Activated naive CD8-positive, alpha-beta T cell treated with anti-CD3 and anti-CD28 coated beads, Interleukin-2, amount 50 U/mL, for 16 hours (primary cell): Measurements from ENCODE around the gene FAM118B.

Experiments used
- DNase-seq: peaks from one replicate; pipeline ENCODE4 v3.0.0-alpha.2; 2020; ENCODE audit warnings: low read depth, low spot score

Gene FAM118B

GRCh38 chr11:126186708-126187529, 24.7 kb upstream of the FAM118B start:
- no peak for DNase-seq

- no peak for DNase-seq
Observed at GRCh38 chr11:126188332-126189108, 23.1 kb upstream of the FAM118B start.

DNA sequence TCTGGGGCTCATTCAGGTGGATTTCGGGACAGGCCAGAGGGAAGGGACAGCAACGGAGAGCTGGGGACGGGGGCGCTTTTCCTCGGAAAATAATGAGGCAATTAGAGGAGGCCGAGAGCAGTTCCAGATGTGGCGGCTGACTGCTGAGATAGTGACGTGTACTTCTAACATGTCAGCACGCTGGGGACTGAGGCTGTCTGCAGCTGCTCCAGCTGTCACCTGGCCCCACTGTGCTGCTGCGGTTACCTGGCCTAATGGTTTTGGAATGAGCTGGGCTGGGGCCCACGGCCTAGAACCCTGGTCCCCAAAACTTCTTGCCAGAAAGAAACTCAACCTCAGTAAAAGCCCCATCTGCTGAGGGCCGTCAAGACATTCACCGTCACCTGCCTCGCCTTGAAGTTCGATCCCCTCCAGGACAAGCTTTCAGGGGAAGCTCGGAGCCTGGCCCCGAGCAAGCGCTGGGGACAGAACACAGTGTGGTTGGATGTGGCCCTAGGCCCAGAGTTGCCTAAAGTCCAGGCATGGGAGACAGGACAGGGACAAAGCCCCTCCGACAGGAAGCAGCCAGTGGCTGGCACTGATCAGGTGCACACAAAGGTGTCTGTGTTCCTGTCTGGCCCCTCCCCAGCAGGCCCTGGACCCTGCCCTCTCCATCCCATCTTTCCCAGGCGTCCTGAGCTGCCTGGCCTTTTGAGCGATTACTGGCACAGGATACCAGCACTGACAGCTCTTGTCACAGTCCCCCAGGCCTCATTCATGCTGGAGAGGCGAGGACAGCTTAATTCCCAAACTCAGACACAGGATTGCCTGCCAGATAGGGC, 22.3 kb upstream of the FAM118B start:
- no peak for DNase-seq

- DNase-seq, result no peak
Observed at GRCh38 chr11:126190792-126191191, 20.8 kb upstream of the FAM118B start.

- DNase-seq, result no peak
Observed at GRCh38 chr11:126191379-126192073, 20.1 kb upstream of the FAM118B start.

DNA sequence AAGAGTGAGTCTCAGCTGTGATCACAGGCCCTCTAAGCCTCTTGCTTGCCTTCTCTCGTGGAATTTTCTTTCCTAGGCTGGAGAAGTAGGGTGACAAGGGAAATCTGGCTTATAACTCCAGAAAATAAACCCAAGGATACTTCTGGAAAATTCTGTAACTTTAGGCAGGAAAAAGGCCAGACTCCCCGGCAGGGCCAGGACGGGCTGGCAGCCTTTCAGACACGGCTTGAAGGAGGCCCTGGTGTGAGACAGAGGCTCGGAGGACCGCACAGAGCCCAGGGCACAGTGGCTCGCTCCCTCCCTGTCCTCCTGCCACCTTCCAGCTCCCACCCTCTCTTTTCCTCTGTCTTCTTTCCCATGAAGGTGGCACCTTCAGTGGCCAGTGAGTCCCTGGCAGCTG, 19.2 kb upstream of the FAM118B start:
- no peak for DNase-seq

- no peak for DNase-seq
Observed at GRCh38 chr11:126193038-126193478, 18.5 kb upstream of the FAM118B start.

DNA sequence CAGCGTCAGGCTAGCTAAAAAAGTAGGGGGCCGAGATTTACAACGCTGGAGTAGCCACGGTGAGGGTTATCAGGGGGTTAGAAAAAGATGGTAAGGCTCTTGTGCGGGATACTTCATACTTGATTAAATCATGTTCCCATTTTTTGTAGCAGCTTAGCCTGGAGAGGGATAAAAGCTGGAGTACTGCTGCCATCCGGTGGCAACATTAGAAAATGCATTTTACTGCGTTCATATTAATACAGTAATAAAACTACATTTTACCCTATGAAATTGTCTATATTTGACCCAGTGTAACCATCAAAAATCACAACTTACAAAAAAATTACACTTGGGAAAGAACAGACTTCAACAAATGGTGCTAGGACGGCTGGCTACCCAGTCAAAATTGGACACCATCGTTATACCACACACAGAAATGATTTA, 17.4 kb upstream of the FAM118B start:
- no peak for DNase-seq

GRCh38 chr11:126195119-126195518, 16.5 kb upstream of the FAM118B start:
- DNase-seq, result no peak

- no peak for DNase-seq
Observed at GRCh38 chr11:126197277-126197939, 14.2 kb upstream of the FAM118B start.

DNA sequence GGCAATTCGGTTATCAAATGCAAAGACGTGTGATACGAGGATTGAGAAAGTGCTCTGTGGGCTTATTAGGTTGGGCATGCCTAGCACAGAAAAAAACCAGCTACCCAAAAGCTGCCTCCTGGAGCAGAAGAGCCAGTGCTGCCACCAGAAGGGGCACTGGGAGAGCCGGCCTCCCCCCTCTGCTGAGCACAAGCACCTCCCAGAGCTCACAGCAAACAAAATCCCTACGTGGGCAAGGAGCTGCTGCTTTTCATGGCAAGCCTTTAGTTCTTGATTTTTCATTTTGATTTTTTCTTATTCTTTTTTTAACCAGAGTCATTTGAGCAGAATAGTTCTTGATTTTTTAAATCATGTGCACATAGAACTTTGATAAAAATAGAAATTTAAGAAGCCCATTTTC, 12.9 kb upstream of the FAM118B start:
- no peak for DNase-seq

DNA sequence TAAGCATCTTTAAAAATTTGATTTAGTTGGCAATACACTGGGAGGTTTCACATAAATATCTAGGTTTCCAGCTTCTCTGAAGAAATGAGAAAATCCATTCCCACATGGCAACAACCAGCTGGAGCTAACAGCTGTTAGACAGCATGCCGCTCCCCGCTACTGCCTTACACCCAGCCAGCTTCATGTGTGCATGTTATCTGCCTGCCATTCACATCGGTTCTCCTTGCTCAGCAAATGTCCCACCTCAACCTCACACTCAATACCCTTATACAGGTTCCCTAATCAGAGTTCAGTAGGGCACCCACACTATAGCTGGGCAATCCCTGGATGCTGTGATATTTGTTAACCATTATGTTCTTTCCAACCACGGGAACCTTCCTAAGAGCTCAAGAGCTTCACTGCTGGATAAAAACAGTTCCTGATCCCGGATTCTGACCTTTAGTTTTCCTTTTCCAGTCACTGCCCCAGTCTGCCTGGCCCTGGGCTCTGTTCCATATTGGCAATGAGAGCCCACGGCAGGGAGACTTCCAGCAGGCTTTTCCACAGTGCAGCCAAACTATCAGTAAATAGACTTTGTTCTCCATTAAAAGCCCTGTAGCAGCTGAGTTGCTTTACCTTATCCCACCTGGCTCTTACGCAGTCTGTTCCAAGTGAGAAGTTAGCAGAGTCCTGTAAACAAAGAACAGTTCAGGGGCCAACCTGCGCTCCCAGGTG, 8.8 kb upstream of the FAM118B start:
- no peak for DNase-seq

- no peak for DNase-seq
Observed at GRCh38 chr11:126205359-126205758, 6.2 kb upstream of the FAM118B start.

GRCh38 chr11:126207896-126208295, 3.7 kb upstream of the FAM118B start:
- no peak for DNase-seq

GRCh38 chr11:126210871-126211235, 729 bp upstream of the FAM118B start:
- DNase-seq, result no peak

GRCh38 chr11:126212089-126212660, 593 bp downstream of the FAM118B start:
- no peak for DNase-seq

GRCh38 chr11:126214441-126214840, 2.9 kb downstream of the FAM118B start:
- no peak for DNase-seq

DNA sequence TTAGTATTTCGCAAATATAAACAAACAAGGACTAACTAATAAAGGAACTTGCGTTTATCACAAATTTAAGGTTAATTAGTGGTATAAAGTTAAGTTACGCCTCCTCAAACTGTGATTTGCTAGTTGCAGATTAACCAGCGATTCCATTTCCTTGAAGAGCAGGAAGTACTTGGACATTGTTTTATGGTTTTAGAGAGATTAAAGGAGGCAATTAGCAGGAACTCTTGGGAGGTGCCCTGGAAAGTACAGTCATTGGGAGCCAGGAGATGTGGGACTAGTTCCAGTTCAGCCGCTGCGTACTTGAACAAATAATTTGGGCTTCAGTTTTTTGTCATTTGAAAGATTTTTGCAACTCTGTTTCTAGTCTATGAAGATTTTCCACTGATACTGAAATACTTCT, 3.3 kb downstream of the FAM118B start:
- DNase-seq, result no peak

GRCh38 chr11:126216526-126217305, 5.1 kb downstream of the FAM118B start:
- DNase-seq, result no peak
